IMR-90 (cell line): ENCODE data around the gene CAMTA1. TPM values are rescaled to one million over a fixed set of nuclear protein-coding genes. Genes with fewer than 3 reads are reported as not detected.

Experiments used
- ATAC-seq: fragments of 200-7000 bp; cut with Tn5 transposase; 2 replicates; pipeline ENCODE4 v1.9.1; 2020; ENCODE audit warnings: low read depth, mild to moderate bottlenecking, moderate library complexity
- BruUV-seq: library from RNA; stranded (reverse); fragments of 400-500 nt; replicated peaks from 2 replicates; lab custom pipeline; 2021; lab: Mats Ljungman, UMichigan
- CTCF ChIA-PET: fragments of 300-600 bp; formaldehyde crosslinking; extraction: SDS; loops from one replicate; lab custom pipeline; 2021; ENCODE audit warnings: antibody characterized with exemption; lab: Yijun Ruan, JAX
- POLR2A ChIA-PET: fragments of 300-600 bp; sonication (Branson Sonifier 250); formaldehyde crosslinking; loops from one replicate; lab custom pipeline; 2022; ENCODE audit warnings: antibody characterized with exemption; ENCODE audit not compliant: unreplicated experiment; lab: Charles Lee
- DNase-seq: peaks from one replicate; pipeline ENCODE4 v3.0.0; 2013
- H2AFZ ChIP-seq: replicated peaks from 2 replicates; pipeline ENCODE3; 2013; ENCODE audit warnings: low read length, mild to moderate bottlenecking; ENCODE audit not compliant: poor library complexity
- H2AK5ac ChIP-seq: 2 replicates; pipeline ENCODE4 v1.6.1; 2013; ENCODE audit warnings: low read depth, low read length, inconsistent platforms
- H2AK9ac ChIP-seq: replicated peaks from 2 replicates; pipeline ENCODE3; 2013; ENCODE audit warnings: mild to moderate bottlenecking, low read depth, low read length, moderate library complexity; ENCODE audit not compliant: poor library complexity
- H2BK120ac ChIP-seq: 2 replicates; pipeline ENCODE4 v1.6.1; 2013; ENCODE audit warnings: low read depth, low read length, inconsistent platforms
- H2BK15ac ChIP-seq: 3 replicates; pipeline ENCODE4 v1.6.1; 2013; ENCODE audit warnings: low read depth, low read length, inconsistent platforms
- H2BK20ac ChIP-seq: 2 replicates; pipeline ENCODE4 v1.6.1; 2013; ENCODE audit warnings: low read depth, mild to moderate bottlenecking, inconsistent platforms, low read length, moderate library complexity
- H2BK5ac ChIP-seq: 2 replicates; pipeline ENCODE4 v1.6.1; 2013; ENCODE audit warnings: mild to moderate bottlenecking, low read depth, low read length, inconsistent platforms; ENCODE audit not compliant: poor library complexity, severe bottlenecking
- H3K14ac ChIP-seq: replicated peaks from 2 replicates; pipeline ENCODE4 v1.6.1; 2013; ENCODE audit warnings: low read depth, low read length, inconsistent platforms
- H3K18ac ChIP-seq: 2 replicates; pipeline ENCODE4 v1.6.1; 2013; ENCODE audit warnings: low read depth, low read length, control low read depth
- H3K23ac ChIP-seq: 2 replicates; pipeline ENCODE4 v1.6.1; 2013; ENCODE audit warnings: low read depth, low read length, inconsistent platforms
- H3K27ac ChIP-seq: 2 replicates; pipeline ENCODE4 v1.5.1; 2013; ENCODE audit warnings: mild to moderate bottlenecking, control low read depth, low read length; ENCODE audit not compliant: insufficient read depth
- H3K27me3 ChIP-seq: 2 replicates; pipeline ENCODE4 v1.6.1; 2013; ENCODE audit warnings: low read length; ENCODE audit not compliant: control insufficient read depth, insufficient read depth
- H3K36me3 ChIP-seq: 2 replicates; pipeline ENCODE4 v1.6.1; 2013; ENCODE audit warnings: low read length, mixed read lengths; ENCODE audit not compliant: control insufficient read depth, insufficient read depth
- H3K4ac ChIP-seq: 2 replicates; pipeline ENCODE4 v1.6.1; 2013; ENCODE audit warnings: low read depth, low read length, inconsistent platforms
- H3K4me1 ChIP-seq: 2 replicates; pipeline ENCODE4 v1.6.1; 2013; ENCODE audit warnings: low read length, mixed read lengths; ENCODE audit not compliant: control insufficient read depth, insufficient read depth
- H3K4me2 ChIP-seq: 2 replicates; pipeline ENCODE4 v1.6.1; 2013; ENCODE audit warnings: low read depth, mild to moderate bottlenecking, control low read depth, low read length, moderate library complexity
- H3K4me3 ChIP-seq: 2 replicates; pipeline ENCODE4 v1.5.1; 2013; ENCODE audit warnings: low read depth, mild to moderate bottlenecking, control low read depth, low read length, moderate library complexity; ENCODE audit not compliant: insufficient read depth
- H3K56ac ChIP-seq: 2 replicates; pipeline ENCODE4 v1.6.1; 2013; ENCODE audit warnings: low read length, inconsistent platforms; ENCODE audit not compliant: insufficient read depth; ENCODE audit errors: extremely low read depth
- H3K79me1 ChIP-seq, 2 experiments: 2 replicates each; pipeline ENCODE4 v1.6.1; 2013; ENCODE audit warnings: low read length in 2 of 2, inconsistent platforms in 1 of 2, low read depth in 1 of 2
- H3K9ac ChIP-seq: 2 replicates; pipeline ENCODE4 v1.6.1; 2013; ENCODE audit warnings: low read depth, low read length, control low read depth
- H3K9me1 ChIP-seq: 2 replicates; pipeline ENCODE4 v1.6.1; 2013; ENCODE audit warnings: low read length, inconsistent platforms; ENCODE audit not compliant: insufficient read depth
- H3K9me3 ChIP-seq: 2 replicates; pipeline ENCODE4 v1.6.1; 2013; ENCODE audit warnings: low read length; ENCODE audit not compliant: control insufficient read depth, insufficient read depth
- H4K20me1 ChIP-seq: 2 replicates; pipeline ENCODE4 v1.6.1; 2013; ENCODE audit warnings: low read length, inconsistent platforms; ENCODE audit not compliant: insufficient read depth
- H4K5ac ChIP-seq: 2 replicates; pipeline ENCODE4 v1.6.1; 2013; ENCODE audit warnings: mild to moderate bottlenecking, low read depth, low read length, control low read depth
- H4K8ac ChIP-seq, 2 experiments: 2 replicates each; pipeline ENCODE4 v1.6.1; 2013; ENCODE audit warnings: low read depth in 2 of 2, low read length in 2 of 2, control low read depth in 1 of 2, inconsistent platforms in 1 of 2
- H4K91ac ChIP-seq: 2 replicates; pipeline ENCODE4 v1.6.1; 2013; ENCODE audit warnings: low read depth, low read length, inconsistent platforms; ENCODE audit not compliant: insufficient read depth
- POLR2A ChIP-seq: IDR thresholded peaks from 2 replicates; pipeline ENCODE4 v1.6.1; 2012; ENCODE audit warnings: mild to moderate bottlenecking, low read depth, low read length
- RFX5 ChIP-seq: IDR thresholded peaks from 2 replicates; pipeline ENCODE4 v1.8.0; 2012; ENCODE audit warnings: low read depth, mild to moderate bottlenecking, low read length, moderate library complexity
- WGBS, 2 experiments: methylation state at CpG; one replicate each; pipeline versions ENCODE4 v1.1.5 to v1.1.7; 2013; ENCODE audit warnings: missing lambda C conversion rate in 2 of 2; ENCODE audit not compliant: insufficient read length in 1 of 2; ENCODE audit errors: extremely low coverage in 2 of 2; 5-methylcytosine and 5-hydroxymethylcytosine counted together
- dilution Hi-C: fragments of 300-500 bp; cut with HindIII; formaldehyde crosslinking; loops from one replicate; pipeline ENCODE4 v1.14.3; 2018; ENCODE audit warnings: low sequenced_read_pairs; ENCODE audit not compliant: unreplicated experiment
- in situ Hi-C: fragments of 300-500 bp; cut with MboI; formaldehyde crosslinking; loops from 3 replicates; pipeline ENCODE4 v1.14.3; 2019; ENCODE audit warnings: low sequenced_read_pairs, inconsistent platforms, mixed read lengths
- intact Hi-C: fragments of 100-400 bp; cut with micrococcal nuclease; formaldehyde crosslinking; loops from 2 replicates; pipeline ENCODE4 v1.10.0; 2022
- polyA plus RNA-seq, 3 experiments: library from polyadenylated mRNA; depleted of rRNA; stranded (reverse); fragments of >200 nt; gene quantifications; 2 replicates each; pipeline ENCODE4 v1.2.3, GENCODE V29; 2012; ENCODE audit warnings: low replicate concordance in 1 of 3
- total RNA-seq: library from RNA; depleted of rRNA; stranded (reverse); fragments of >200 nt; gene quantifications from 2 replicates; pipeline ENCODE4 v1.2.3, GENCODE V29; 2012

CAMTA1 gene
- total and polyA plus RNA-seq, 2 of the 4 experiments (the other 2 are of a cell fraction) = 35.5 to 74.3 TPM

- H2BK5ac ChIP-seq = no peak overlapping the region
- no peaks in the 10 kb centered on the region for H3K27me3 ChIP-seq
- 0 out of 2 replicates have a peak, but pooled peaks cover 3% of the 10 kb centered on the region for H3K9me3 ChIP-seq
- H4K5ac ChIP-seq = no peak overlapping the region
- no peak overlapping the region for H3K56ac ChIP-seq
- H3K36me3 ChIP-seq = no peaks in the 10 kb centered on the region
- no peak overlapping the region for H2BK120ac ChIP-seq
- no peak overlapping the region for H3K4ac ChIP-seq
- H2AK5ac ChIP-seq = no peak overlapping the region
- H4K8ac ChIP-seq = no peak overlapping the region
- H3K9ac ChIP-seq = no peak overlapping the region
- ChIA-PET CTCF (no interaction called here), POLR2A (no interaction called here)
- in situ Hi-C loops = no loop called here
- H2AFZ ChIP-seq = no peak overlapping the region
- no peak overlapping the region for H2BK20ac ChIP-seq
- no peak overlapping the region for H3K4me3 ChIP-seq
- H3K14ac ChIP-seq = no peak overlapping the region
- dilution Hi-C loops = no loop called here
- no peak overlapping the region for H3K27ac ChIP-seq
- no peaks in the 10 kb centered on the region for H4K20me1 ChIP-seq
- peaks cover 12% of the 10 kb centered on the region for H3K9me1 ChIP-seq
- DNase-seq = no peak
- no peak for ATAC-seq
- H4K91ac ChIP-seq = no peak overlapping the region
- no peak overlapping the region for H3K4me2 ChIP-seq
- no peaks in the 10 kb centered on the region for H3K79me1 ChIP-seq
- no CpG with 5 or more reads among the region's 2 CpGs for WGBS, 2 experiments
- TF ChIP-seq POLR2A = no peak
- no peak for TF ChIP-seq RFX5
- no peak overlapping the region for H2AK9ac ChIP-seq
- BruUV-seq = no TSS peak
- H3K23ac ChIP-seq = no peak overlapping the region
- peaks cover 12% of the 10 kb centered on the region for H3K4me1 ChIP-seq
- no peak overlapping the region for H3K18ac ChIP-seq
- H2BK15ac ChIP-seq = no peak overlapping the region
- intact Hi-C loops = loop anchor here (10.0 kb wide), 2 partner anchors 185 to 355 kb away; no protein-coding TSS in a partner anchor
Measured at GRCh38 chr1:7289694-7290093, 504.4 kb downstream of the CAMTA1 start.
